Epithelial cell of esophagus (primary cell): ENCODE data around the gene RASSF8.

Source experiments
- DNase-seq: peaks from one replicate; pipeline ENCODE4 v3.0.0; 2010; ENCODE audit warnings: low read depth
- H3K4me3 ChIP-seq: 2 replicates; pipeline ENCODE4 v1.5.1; 2011; ENCODE audit warnings: mild to moderate bottlenecking, low read length, control low read depth
- CTCF ChIP-seq: IDR thresholded peaks from 2 replicates; pipeline ENCODE4 v1.5.1; 2011; ENCODE audit warnings: low read depth, mild to moderate bottlenecking, low read length, control low read depth, inconsistent platforms; ENCODE audit not compliant: insufficient read depth; ENCODE audit errors: missing control alignments

The RASSF8 gene

GRCh38 chr12:25932971-25933370 lies 25.5 kb upstream of the RASSF8 start:
- H3K4me3 ChIP-seq: no peak overlapping the region
- DNase-seq: no peak
- no peak for TF ChIP-seq CTCF

- no peak overlapping the region for H3K4me3 ChIP-seq
- no peak for TF ChIP-seq CTCF
- DNase-seq: no peak
These were observed 24.0 kb upstream of the RASSF8 start for GRCh38 chr12:25934456-25934855.

- DNase-seq: no peak
- no peak for TF ChIP-seq CTCF
- H3K4me3 ChIP-seq: no peak overlapping the region
These were observed 22.9 kb upstream of the RASSF8 start for GRCh38 chr12:25935355-25936144.

- H3K4me3 ChIP-seq: no peak overlapping the region
- TF ChIP-seq CTCF: no peak
These were observed 21.4 kb upstream of the RASSF8 start for GRCh38 chr12:25937096-25937495.

GRCh38 chr12:25938581-25938980 lies 19.9 kb upstream of the RASSF8 start:
- DNase-seq: no peak
- TF ChIP-seq CTCF: no peak
- H3K4me3 ChIP-seq: no peak overlapping the region

More at GRCh38 chr12:25937096-25937495, 21.4 kb upstream of the RASSF8 start:
- DNase-seq: no peak

GRCh38 chr12:25939606-25940005 lies 18.9 kb upstream of the RASSF8 start:
- no peak overlapping the region for H3K4me3 ChIP-seq
- no peak for DNase-seq
- no peak for TF ChIP-seq CTCF

GRCh38 chr12:25940886-25941285 lies 17.6 kb upstream of the RASSF8 start:
- H3K4me3 ChIP-seq: no peak overlapping the region
- no peak for DNase-seq
- TF ChIP-seq CTCF: no peak
